ENCODE data around the gene KCNAB2.
"Not testable (repeated sequence)": the region's sequence is repeated elsewhere in the genome, so short reads cannot be mapped to it uniquely, and the experiment has no call there.

The KCNAB2 gene

DNA sequence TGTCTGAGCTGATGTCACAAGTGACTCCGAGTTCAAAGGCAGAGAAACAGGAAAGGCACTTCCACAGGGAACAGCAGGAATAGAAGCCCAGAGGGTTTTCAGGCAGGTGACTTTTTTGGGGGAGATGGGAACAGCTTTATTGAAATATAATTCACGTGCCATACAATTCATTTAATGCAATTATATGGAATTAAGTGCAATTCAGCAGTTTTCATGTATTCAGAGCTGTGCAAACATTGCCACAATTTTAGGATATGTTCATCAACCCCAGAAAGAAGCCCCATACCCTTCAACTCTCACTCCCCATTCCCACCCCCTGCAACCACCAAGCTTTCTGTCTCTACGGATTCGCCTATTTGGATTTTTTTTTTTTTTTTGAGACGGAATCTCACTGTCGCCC is 17.0 kb downstream of the KCNAB2 start:
- DNase-seq = no peak

DNA sequence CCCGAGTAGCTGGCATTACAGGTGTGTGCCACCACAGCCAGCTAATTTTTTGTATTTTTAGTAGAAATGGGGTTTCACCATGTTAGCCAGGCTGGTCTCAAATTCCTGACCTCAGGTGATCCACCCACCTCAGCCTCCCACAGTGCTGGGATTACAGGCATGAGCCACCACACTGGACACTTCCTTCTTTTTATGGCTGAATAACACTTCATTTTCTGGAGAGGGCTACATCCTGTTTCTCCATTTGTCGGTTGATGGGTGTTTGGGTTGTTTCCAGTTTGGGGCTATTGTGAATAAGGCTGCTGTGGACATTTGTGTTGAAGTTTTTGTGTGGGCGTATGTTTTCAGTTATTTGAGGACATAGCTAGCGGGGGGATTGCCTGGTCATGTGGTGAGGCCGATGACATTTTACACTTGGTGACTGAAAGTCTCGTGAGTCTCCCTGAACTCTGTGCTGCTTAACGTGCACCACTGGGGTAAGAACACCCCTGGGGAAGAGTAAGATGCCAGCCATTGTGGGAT is 17.9 kb downstream of the KCNAB2 start:
- not testable (repeated sequence) for DNase-seq

- no peak for DNase-seq
Measured at GRCh38 chr1:6065093-6065858, 19.6 kb downstream of the KCNAB2 start.

GRCh38 chr1:6066680-6067079 is 21.0 kb downstream of the KCNAB2 start:
- no peak for DNase-seq

DNA sequence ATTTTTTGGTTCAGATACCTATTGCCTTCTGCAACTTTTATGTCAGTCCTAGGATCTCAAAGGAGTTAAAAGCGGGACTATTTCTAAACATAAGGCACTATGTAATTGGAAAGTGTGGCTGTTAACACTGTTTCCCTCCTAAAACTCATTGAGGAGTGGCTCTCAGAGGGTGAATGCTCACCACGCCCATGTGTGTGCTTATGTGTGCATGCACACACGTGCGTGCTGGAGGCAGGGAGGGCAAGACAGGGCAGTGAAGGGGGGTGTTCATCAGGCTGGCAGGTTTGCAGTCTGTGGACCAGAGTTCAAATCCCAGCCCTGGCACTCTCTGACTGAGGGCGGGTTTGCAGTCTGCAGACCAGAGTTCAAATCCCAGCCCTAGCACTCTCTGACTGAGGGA is 22.4 kb downstream of the KCNAB2 start:
- DNase-seq = no peak

GRCh38 chr1:6068932-6069331 is 23.2 kb downstream of the KCNAB2 start:
- DNase-seq = no peak

DNA sequence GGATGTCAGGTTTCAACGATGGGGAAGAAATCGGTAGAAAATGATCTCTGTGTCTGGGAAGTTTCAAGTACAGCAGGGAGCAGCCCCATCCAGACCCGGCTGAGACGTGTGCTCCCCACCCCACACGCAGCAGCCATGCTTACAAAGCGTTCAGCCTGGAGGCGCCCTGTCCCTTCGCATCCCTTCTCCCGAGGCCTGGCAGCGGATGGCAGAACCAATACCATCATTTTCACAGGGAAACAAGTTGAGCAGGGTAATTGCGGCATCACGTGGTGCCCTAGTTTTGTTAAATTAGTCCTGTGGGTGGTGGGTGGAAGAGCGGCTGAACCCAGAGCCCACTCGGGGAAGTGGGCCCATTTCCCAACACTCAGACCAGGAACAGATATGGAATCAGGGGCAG is 23.9 kb downstream of the KCNAB2 start:
- no peak for DNase-seq

DNA sequence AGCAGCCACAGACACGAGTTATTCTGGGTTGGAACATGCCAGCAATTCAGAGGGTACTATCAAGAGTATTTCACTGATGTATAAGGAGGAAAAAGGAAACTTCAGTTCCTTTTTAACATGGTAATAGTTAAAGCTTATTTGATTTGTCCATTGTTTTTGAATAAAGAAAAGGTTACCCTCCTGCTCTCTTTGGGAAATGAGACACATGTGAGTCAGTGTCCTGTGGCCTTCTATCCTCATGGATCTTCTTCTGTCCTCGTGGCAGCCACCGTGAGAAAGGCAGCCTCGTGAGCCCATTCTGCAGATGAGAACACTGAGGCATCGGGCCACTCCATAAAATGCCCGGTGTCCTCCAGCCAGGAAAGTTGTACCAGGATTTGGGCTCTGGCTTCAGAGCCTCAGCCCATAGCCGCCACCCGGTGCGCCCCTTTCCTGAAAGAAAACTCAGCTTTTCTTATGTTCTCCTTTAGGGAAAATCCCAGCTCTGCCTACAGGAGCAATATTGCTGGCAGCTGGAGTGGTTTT is 24.8 kb downstream of the KCNAB2 start:
- no peak for DNase-seq

DNA sequence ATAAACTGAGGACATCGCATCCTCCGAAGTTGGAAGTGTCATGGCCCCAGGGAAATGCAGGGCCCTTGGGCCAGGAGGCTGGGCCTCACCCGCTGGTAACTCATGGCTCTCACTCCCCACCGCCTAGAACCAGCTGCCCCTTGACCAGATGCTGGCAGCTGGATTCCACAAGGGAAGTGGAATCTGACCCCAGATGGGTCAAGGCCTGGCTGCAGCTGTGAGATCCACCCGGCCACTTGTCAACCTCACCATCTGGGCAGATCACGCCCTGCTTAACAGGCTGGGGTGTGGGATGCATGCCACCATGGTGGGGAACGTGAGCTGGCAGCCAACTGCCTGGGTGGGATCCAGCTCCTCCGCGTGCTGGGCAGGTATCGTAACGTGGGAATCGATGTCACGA is 25.5 kb downstream of the KCNAB2 start:
- no peak for DNase-seq

DNA sequence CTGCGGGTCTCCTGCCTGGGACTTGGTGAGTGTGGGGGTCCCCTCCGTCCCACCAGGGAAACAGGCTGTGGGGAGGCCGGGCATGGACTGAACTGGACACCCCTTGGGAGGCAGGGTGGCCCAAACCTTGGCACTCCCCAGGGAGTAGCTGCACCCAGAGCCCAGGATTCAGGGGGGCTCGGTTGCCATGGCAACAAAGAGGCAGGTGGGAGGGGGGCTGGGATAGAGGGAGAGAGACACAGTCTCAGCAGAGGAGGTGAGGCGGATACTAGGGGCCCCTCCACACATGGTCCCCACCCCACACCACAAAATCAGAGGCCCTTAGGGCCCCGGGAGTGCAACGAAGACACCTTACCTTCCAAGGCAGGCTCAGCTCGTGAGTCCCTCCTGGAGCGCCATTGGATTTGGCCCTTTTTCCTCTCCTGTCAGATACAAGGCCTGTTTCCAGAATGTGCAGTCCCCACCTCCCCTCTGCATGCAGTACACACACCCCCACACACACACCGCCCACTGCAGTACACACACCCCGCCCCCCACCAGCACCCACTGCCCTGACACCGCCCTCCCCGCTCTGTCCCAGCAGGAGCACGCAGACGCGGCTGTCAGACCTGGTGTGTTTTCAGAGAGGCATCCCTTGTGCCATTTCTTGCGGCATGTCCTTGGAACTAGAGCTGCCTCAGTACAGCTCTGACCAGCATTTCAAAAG is 27.2 kb downstream of the KCNAB2 start:
- no peak for DNase-seq

GRCh38 chr1:6073480-6074053 is 27.9 kb downstream of the KCNAB2 start:
- no peak for DNase-seq

DNA sequence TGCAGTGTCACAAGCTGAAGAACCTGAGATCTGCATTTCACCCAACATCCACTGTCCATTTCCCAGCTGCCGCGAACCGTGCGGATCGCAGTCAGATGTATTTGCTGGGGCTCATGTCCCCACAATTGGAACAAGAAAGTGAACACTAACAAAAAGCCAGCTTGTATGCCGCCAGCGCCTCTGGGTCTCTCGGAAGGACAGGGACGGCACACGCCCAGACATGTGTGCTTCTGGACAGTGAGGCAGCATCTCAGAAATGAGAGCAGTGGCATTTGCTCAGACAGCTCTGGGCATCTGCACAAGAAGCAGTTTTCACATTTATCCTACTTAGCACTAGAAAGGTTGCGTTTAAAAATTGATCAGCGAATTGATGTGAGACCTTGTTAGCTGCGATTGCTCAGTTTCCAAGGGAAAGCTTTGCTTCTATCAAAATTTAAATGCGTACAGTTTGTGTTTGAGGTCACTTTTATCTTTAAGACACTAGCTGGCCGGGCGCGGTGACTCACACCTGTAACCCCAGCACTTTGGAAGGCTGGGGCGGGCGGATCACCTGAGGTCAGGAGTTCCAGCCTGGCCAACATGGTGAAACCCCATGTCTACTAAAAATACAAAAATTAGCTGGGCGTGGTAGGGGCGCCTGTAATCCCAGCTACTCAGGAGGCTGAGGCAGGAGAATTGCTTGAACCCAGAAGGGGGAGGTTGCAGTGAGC is 28.7 kb downstream of the KCNAB2 start:
- no peak for DNase-seq

- DNase-seq = no peak
Measured at GRCh38 chr1:6075748-6076147, 30.1 kb downstream of the KCNAB2 start.

GRCh38 chr1:6077061-6077460 is 31.4 kb downstream of the KCNAB2 start:
- not testable (repeated sequence) for DNase-seq

GRCh38 chr1:6077506-6077905 is 31.8 kb downstream of the KCNAB2 start:
- DNase-seq = no peak

DNA sequence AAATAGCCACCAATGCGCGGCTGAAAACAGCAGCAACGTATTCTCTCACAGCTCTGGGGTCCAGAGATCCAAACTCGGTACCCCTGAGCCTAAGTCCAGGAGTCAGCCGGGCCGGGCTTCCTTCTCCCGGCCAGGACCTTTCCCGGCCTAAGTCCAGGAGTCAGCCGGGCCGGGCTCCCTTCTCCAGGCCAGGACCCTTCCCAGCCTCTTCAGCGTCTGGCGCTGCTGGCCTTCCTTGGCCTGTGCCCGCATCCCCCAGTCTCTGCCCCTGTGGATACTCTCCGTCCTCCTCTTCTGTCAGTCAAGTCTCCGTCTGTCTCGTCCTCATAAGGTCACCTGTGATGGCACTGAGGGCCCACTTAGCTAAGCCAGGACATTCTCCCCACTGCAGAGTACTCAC is 32.2 kb downstream of the KCNAB2 start:
- DNase-seq = no peak

DNA sequence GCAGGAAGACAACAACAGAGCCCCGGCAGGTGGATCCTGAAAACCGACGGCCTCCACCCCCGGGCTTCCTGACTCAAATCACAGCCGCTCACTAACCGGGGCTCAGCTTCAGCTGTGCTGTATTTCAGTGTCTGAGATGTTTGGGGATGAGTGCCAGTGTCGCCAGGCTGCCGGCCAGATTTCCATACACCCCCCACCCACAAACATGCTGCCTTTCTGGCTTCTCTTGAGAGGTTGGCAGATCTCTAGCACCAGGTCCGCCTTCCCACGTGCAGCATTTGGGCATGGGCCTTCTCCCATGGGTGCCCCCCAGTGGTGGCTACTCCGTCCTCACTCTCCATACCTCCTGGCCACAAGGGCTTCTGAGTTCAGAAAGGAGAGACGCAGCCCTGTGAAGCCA is 34.8 kb downstream of the KCNAB2 start:
- no peak for DNase-seq

DNA sequence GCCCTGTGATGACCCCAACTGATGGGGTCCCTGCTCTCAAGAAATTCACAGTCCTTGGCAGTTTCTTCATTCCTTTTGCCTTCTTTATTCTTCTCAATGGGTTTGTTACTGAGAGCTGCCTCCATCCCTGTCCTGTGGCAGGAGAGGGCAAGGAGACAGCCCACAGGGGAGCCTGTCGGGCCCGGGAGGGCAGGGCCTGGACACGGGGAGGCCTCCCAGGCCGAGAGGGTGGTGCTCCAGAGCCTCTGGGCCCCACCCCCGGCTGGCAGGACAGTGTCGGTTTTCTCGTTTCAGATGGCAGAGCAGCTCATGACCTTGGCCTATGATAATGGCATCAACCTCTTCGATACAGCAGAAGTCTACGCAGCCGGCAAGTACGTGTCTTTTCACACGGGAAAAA is 36.2 kb downstream of the KCNAB2 start:
- DNase-seq = no peak

DNA sequence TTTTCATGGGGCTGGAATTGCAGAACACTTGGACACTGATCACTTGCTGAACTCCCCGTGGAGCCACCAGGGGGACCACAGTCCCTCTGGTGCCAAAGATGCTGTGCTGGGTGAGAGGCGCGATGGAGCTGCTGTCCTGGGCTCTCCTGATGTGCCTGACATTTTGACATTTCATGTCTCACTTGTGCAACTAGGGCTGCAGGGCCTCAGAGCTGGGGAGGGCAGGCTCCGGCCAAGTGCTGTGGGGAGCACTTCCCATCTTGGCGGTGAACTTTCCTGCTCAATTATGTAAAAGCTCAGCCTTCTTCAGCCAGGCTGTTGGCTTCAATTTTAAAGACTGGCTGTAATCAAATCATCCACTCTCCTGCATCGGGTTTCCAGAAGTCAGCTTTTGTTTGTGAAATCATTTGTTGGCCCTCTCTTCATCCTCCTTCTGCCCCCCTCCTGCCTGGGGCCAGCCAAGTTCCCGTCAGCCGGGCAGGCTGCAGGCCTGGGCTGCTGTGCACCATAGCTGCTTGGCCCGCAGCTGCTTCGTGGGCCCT is 36.8 kb downstream of the KCNAB2 start:
- no peak for DNase-seq

GRCh38 chr1:6083385-6083784 is 37.7 kb downstream of the KCNAB2 start:
- no peak for DNase-seq

DNA sequence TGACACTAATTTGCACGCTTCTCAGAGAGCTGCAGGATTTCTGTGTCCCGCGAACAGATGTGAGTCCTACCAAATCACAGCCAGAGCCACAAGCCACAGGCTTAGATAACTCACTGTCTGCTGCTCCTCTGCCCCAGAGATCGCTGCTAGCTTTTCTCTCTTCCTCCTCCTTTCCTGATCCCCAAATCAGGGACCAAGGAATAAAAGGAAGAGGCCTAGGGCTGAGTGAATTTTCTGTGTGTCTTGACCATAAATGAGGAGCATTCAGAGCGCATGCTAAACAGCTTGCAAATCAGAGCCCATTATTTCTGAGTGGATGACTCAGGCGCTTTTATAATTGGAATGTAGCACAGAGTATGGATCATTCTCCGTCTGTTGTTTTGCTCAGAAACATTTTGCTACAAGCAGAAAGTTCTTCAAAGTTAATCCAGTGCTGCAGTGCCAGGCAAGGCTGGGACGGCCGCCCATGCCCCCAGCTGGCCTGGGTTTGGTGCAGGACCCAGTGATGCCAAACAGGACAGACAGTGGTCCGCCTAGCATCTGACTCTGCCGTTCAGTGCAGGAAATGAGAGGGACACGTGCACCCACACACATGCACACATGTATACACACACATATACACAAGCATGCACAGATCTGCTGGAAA is 38.2 kb downstream of the KCNAB2 start:
- DNase-seq = no peak

DNA sequence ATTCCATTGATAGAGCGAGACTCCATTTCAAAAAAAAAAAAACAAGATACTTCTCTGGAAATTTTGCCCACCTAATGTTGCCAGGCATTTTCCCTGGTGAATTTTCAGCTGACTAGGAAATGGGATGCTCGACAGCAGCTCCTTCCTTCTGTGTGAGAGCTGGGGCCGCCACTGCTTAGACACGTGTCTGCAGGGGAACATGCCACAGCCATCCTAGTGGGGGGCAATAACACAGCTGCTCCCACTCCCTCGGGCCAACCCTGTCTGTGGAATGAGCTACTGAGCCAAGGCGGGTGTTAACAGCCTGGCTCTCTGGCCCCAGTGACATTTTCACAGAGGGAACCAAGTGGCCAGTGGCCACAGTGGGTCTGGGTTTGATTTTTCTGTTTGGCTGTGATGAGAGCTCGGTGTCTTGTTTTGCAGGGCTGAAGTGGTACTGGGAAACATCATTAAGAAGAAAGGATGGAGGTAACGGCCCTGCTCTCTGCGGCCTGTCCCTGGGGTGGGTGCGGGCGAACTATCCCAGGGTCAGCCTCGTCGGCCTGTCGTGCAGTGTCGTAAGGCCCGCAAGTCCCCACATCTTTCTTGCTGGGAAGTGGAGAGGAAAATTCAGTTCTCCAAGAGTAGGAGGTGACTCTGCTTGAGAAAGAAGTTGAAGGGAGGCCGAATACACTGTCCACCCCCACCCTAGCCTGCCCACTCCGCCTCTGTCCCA is 39.2 kb downstream of the KCNAB2 start:
- no peak for DNase-seq
